T-helper 17 cell (primary cell): ENCODE data around the gene NCDN. TPM values are rescaled to one million over a fixed set of nuclear protein-coding genes. Genes with fewer than 3 reads are reported as not detected.
A peak's percentile ranks its signal among the peaks of the same experiment; 100 is the strongest.

ENCODE experiments used
- ATAC-seq: fragments of 150-1000 bp; cut with Tn5 transposase; 2 replicates; pipeline ENCODE4 v1.10.0; 2021; ENCODE audit warnings: mild to moderate bottlenecking, moderate library complexity
- DNase-seq, 3 donors: peaks; one replicate each; pipeline versions ENCODE4 v3.0.0 to v3.0.0-alpha.2; 2020 to 2021
- H3K9me3 ChIP-seq: one replicate; pipeline ENCODE4 v1.7.0; 2013; ENCODE audit warnings: low read length, mild to moderate bottlenecking; ENCODE audit not compliant: control insufficient read depth, poor library complexity, severe bottlenecking
- H3K27ac Mint-ChIP-seq: one replicate; pipeline ENCODE4 v1.8.0; 2022; ENCODE audit warnings: mild to moderate bottlenecking, moderate library complexity, mixed read lengths
- H3K27me3 Mint-ChIP-seq: one replicate; pipeline ENCODE4 v1.8.0; 2022; ENCODE audit warnings: mixed read lengths
- H3K36me3 Mint-ChIP-seq: one replicate; pipeline ENCODE4 v1.8.0; 2022; ENCODE audit warnings: low read depth, mixed read lengths
- H3K4me1 Mint-ChIP-seq: one replicate; pipeline ENCODE4 v1.8.0; 2022; ENCODE audit warnings: mild to moderate bottlenecking, mixed read lengths
- H3K4me3 Mint-ChIP-seq: one replicate; pipeline ENCODE4 v1.8.0; 2022; ENCODE audit warnings: mild to moderate bottlenecking, moderate library complexity, mixed read lengths
- total RNA-seq, 4 donors: library from RNA in 2 of 4; stranded (reverse) in 2 of 4; gene quantifications; one replicate each; pipeline ENCODE4 v1.2.3 and lab custom pipeline; 2022 to 2026

NCDN gene
- total RNA-seq, 2 donors from 2014 or later, result 23.8 to 26.2 TPM

DNA sequence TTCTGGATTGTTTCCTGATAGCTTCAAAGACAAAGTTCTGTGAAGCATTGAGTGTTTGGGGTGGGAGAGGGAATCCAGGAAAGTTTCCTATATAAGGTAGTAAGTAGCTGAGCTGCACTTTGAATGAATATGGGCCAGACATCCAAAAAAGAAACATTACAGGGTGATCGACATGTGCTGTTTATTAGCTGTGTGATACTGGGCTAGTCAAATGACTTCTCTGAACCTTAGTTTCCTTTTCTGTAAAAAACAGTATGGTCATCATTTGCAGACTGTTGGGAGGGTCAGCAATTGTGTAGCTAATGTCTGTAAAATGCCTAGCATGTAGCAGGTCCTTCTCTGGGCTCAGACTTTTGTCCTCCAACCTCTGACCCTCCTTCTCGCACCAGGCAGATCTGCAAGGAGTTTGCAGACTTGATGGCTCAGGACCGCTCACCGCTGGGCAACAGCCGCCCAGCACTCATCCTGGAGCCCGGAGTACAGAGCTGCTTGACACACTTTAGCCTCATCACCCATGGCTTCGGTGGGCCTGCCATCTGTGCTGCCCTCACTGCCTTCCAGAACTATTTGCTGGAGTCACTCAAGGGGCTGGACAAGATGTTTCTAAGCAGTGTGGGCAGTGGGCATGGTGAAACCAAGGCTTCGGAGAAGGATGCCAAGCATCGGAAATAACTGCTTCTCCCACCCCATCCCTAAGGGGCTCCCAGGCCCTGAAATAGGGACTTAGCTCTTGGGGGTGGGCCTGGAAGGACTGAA, 36.6 kb downstream of the NCDN start:
- H3K27ac Mint-ChIP-seq, result peak overlapping the region; percentile 3
- H3K27me3 Mint-ChIP-seq, result no peaks in the 10 kb centered on the region
- H3K4me3 Mint-ChIP-seq, result no peak overlapping the region
- no peak for DNase-seq
- H3K4me1 Mint-ChIP-seq, result peaks cover 20% of the 10 kb centered on the region
- no peak for ATAC-seq
- H3K36me3 Mint-ChIP-seq, result peaks cover 7% of the 10 kb centered on the region
- H3K9me3 ChIP-seq, result no peaks in the 10 kb centered on the region

DNA sequence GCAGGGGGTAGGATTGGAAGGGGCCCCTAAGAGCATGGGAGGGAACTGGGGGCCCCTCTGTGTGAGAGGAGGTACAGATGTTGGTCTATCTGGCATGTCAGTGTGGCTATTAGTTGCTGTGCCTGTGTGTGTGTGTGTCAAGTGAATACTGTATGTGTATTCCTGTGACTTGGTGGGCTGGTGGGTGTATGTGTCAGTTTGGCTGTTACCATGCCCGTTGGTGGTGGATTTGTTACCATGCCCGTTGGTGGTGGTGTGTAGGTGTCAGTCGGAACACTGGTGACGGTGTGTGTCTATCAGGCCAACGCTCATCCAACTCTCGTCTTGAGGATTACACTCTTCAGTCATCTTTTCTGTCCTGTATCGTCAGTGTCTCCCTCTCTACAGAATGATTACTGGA, 38.1 kb downstream of the NCDN start:
- Mint-ChIP-seq H3K36me3 (peaks cover 6% of the 10 kb centered on the region), H3K27me3 (no peaks in the 10 kb centered on the region), H3K4me3 (no peak overlapping the region), H3K4me1 (peaks cover 13% of the 10 kb centered on the region), H3K27ac (no peak overlapping the region)
- ATAC-seq (no peak), DNase-seq (no peak)
- no peaks in the 10 kb centered on the region for H3K9me3 ChIP-seq

DNA sequence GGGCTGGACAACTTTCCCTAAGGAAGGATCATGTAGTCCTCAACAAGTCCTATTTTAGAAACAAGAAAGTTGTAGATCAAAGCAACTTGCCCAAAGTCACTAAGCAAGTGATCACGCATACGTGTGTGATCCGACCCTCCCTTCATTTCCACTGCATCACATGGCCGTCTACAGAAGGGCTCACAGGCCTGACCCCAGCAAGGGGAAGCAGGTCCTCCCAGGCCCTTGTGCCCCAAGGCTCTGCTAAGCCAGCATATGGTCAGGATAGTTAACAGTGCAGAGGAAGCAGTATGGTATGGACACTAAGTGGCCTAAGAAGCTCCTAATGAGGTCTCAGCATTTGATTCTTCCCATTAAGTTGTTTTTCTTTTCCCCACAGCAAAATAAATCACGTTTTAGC, 40.3 kb downstream of the NCDN start:
- no peaks in the 10 kb centered on the region for H3K27me3 Mint-ChIP-seq
- peaks cover 8% of the 10 kb centered on the region for H3K4me1 Mint-ChIP-seq
- ATAC-seq, result no peak
- peaks cover 4% of the 10 kb centered on the region for H3K36me3 Mint-ChIP-seq
- no peak for DNase-seq
- H3K27ac Mint-ChIP-seq, result no peak overlapping the region
- no peaks in the 10 kb centered on the region for H3K9me3 ChIP-seq
- no peak overlapping the region for H3K4me3 Mint-ChIP-seq

GRCh38 chr1:35598895-35599294, 41.3 kb downstream of the NCDN start:
- H3K27ac Mint-ChIP-seq, result no peak overlapping the region
- peaks cover 4% of the 10 kb centered on the region for H3K36me3 Mint-ChIP-seq
- DNase-seq (no peak), ATAC-seq (no peak)
- H3K4me3 Mint-ChIP-seq, result no peak overlapping the region
- no peaks in the 10 kb centered on the region for H3K27me3 Mint-ChIP-seq
- no peaks in the 10 kb centered on the region for H3K9me3 ChIP-seq
- peaks cover 7% of the 10 kb centered on the region for H3K4me1 Mint-ChIP-seq

DNA sequence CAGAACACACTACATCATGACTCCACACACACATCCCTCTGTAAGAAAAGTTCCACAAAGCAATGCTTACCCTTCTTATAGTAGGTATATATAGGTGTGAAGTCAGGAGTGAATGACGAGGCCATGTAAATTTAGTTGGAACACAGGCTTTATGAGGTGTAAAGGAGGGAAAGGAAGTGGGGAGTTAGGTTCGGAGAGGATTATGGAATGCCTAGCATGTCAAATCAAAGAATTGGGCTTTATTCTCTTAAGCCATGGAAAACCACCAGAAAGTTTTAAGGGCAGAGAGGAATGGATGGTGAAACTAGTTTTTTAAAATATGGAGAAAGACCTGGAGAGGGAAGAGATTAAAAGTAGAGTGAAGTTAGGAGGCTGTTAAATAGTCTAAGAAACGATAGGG, 41.8 kb downstream of the NCDN start:
- no peak overlapping the region for H3K27ac Mint-ChIP-seq
- peaks cover 7% of the 10 kb centered on the region for H3K4me1 Mint-ChIP-seq
- DNase-seq (no peak), ATAC-seq (no peak)
- no peak overlapping the region for H3K4me3 Mint-ChIP-seq
- no peaks in the 10 kb centered on the region for H3K9me3 ChIP-seq
- peaks cover 4% of the 10 kb centered on the region for H3K36me3 Mint-ChIP-seq
- H3K27me3 Mint-ChIP-seq, result no peaks in the 10 kb centered on the region

DNA sequence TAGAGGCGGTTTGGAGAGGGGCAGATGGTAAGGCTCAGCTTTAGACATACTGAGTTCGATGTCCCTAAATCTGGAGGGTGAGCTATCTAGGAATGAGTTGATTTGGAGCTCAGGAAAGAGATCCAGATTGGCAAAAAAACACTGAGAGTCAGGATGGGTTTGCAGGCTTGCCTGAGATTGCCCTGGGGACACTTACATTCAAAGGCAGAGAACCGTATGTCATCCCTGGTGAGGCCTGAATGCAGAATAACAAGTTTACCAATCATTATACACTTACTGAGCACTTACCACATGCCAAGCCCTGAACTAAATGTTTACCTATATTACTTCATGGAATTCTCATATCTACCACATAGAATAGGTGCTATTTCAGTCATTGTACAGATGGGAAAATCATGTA, 43.0 kb downstream of the NCDN start:
- H3K4me1 Mint-ChIP-seq, result peaks cover 7% of the 10 kb centered on the region
- H3K4me3 Mint-ChIP-seq, result no peak overlapping the region
- ATAC-seq (no peak), DNase-seq (no peak)
- no peaks in the 10 kb centered on the region for H3K27me3 Mint-ChIP-seq
- H3K9me3 ChIP-seq, result no peaks in the 10 kb centered on the region
- H3K36me3 Mint-ChIP-seq, result peaks cover 4% of the 10 kb centered on the region
- H3K27ac Mint-ChIP-seq, result no peak overlapping the region

DNA sequence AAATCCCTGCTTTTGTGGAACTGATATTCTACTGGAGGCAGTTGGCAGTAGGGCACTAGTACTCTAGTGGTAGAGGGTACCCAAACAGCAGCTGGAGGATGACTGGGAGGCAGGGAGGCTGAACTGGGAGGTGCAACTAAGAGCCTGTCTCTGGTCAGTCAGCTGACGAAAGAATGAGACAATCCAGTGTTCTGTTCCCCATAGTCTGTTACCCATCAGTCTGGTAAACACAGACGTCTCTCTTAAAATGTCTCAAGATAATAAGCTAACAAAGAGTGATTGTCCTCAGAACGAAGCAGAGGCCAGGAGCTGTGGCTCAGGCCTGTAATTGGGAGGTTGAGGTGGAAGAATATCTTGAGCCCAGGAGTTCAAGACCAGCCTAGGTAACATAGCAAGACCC, 45.9 kb downstream of the NCDN start:
- H3K4me3 Mint-ChIP-seq, result no peak overlapping the region
- no peaks in the 10 kb centered on the region for H3K27me3 Mint-ChIP-seq
- no peak overlapping the region for H3K27ac Mint-ChIP-seq
- peaks cover 7% of the 10 kb centered on the region for H3K4me1 Mint-ChIP-seq
- ATAC-seq, result no peak
- H3K9me3 ChIP-seq, result no peaks in the 10 kb centered on the region
- peaks cover 6% of the 10 kb centered on the region for H3K36me3 Mint-ChIP-seq
- no peak for DNase-seq

GRCh38 chr1:35603941-35604340, 46.3 kb downstream of the NCDN start:
- Mint-ChIP-seq H3K27ac (no peak overlapping the region), H3K36me3 (peaks cover 6% of the 10 kb centered on the region)

DNA sequence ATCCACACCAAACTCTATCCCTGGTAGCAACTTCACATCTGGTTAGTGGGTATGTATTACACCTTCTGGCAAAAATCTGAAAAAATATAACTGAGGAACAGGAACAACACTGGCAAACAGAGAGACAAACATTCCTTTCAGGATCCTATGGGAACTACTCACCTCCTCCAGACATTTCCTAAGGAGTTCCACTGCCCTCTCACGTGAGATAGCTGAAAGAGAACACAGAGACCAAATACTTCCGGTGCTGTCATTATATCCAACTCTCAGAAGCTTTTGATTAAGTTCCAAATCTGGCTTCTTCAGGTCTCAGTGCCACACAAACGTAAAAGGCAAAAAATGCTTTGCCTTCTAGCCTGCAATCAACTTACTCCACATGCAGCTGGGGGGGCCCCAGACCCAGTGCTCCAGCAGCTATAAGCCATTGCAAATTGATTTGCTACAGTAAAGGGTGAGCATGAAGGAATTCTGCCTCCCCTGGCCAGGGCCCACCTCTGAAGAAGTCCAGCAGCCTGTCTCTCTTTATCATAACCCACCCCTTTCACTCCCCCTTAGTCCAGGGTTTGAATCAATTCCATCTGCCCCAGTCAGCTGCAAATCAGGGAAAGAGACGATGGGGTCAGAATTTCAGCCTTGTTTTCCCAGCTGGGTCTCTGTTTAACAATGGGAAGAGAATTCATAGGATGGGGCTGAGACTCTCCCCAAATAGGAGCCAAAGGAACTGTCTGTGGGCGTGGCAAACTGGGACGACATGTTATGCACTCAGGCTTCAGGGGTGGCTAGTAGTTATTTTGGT, 47.7 kb downstream of the NCDN start:
- peaks cover 7% of the 10 kb centered on the region for H3K4me1 Mint-ChIP-seq
- peaks cover 3% of the 10 kb centered on the region for H3K36me3 Mint-ChIP-seq

More at GRCh38 chr1:35603941-35604340, 46.3 kb downstream of the NCDN start:
- H3K4me1 Mint-ChIP-seq, result peaks cover 7% of the 10 kb centered on the region
- DNase-seq, result no peak
- no peak overlapping the region for H3K4me3 Mint-ChIP-seq
- ATAC-seq, result no peak
- no peaks in the 10 kb centered on the region for H3K27me3 Mint-ChIP-seq
- no peaks in the 10 kb centered on the region for H3K9me3 ChIP-seq

DNA sequence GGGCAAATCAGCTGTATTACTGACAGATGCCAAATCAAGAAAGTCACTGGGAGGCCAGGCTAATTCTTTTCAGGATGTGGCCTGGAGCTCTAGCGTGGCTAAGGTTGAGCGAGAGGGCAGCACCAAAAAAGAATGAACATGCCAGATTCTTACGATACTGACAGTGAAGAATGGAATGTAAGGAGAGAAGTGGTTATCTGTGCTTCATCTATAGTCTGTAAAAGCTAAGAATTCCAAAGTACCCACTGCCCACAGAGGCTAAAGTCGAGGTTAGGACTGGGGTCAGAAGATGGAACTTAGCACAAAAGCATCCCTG, 48.2 kb downstream of the NCDN start:
- peaks cover 8% of the 10 kb centered on the region for H3K4me1 Mint-ChIP-seq
- DNase-seq (no peak), ATAC-seq (no peak)
- H3K9me3 ChIP-seq, result no peaks in the 10 kb centered on the region
- H3K27ac Mint-ChIP-seq, result peak overlapping the region; percentile 65
- peaks cover 3% of the 10 kb centered on the region for H3K36me3 Mint-ChIP-seq
- H3K4me3 Mint-ChIP-seq, result no peak overlapping the region
- no peaks in the 10 kb centered on the region for H3K27me3 Mint-ChIP-seq

More for the DNA sequence above, 47.7 kb downstream of the NCDN start:
- H3K4me3 Mint-ChIP-seq, result no peak overlapping the region
- no peaks in the 10 kb centered on the region for H3K9me3 ChIP-seq
- DNase-seq, result no peak
- ATAC-seq, result no peak
- peak overlapping the region; percentile 65 for H3K27ac Mint-ChIP-seq
- H3K27me3 Mint-ChIP-seq, result no peaks in the 10 kb centered on the region

- no peak overlapping the region for H3K27ac Mint-ChIP-seq
- no peak overlapping the region for H3K4me3 Mint-ChIP-seq
- peaks cover 16% of the 10 kb centered on the region for H3K4me1 Mint-ChIP-seq
- H3K9me3 ChIP-seq, result no peaks in the 10 kb centered on the region
- ATAC-seq (no peak), DNase-seq (no peak)
- no peaks in the 10 kb centered on the region for H3K27me3 Mint-ChIP-seq
- H3K36me3 Mint-ChIP-seq, result peaks cover 7% of the 10 kb centered on the region
Measured at GRCh38 chr1:35611655-35612054, 54.1 kb downstream of the NCDN start.

DNA sequence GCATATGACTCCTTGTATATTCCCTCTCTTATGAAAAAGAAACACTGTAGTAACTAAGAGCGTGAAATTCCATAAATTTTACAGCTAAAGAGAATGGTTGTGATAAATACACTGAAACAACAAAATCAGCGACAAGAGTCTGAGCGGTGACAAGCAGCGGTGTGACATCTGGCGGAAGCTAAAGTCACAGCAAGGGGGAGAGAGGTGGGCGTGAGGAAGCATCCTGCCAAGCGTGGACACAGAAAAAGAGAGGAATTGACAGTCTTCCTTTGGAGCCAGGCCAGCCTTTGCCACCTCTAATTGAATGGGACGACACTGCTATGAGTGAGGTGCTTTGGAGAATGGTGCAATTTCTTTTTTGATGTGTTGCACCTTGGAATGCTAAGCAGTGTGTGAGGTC, 57.8 kb downstream of the NCDN start:
- no peaks in the 10 kb centered on the region for H3K27me3 Mint-ChIP-seq
- peaks cover 21% of the 10 kb centered on the region for H3K4me1 Mint-ChIP-seq
- no peaks in the 10 kb centered on the region for H3K9me3 ChIP-seq
- H3K4me3 Mint-ChIP-seq, result no peak overlapping the region
- no peak overlapping the region for H3K27ac Mint-ChIP-seq
- H3K36me3 Mint-ChIP-seq, result peaks cover 7% of the 10 kb centered on the region
- DNase-seq (no peak), ATAC-seq (no peak)
